B cell (primary cell): ENCODE data around the gene ELANE. TPM values are rescaled to one million over a fixed set of nuclear protein-coding genes. Genes with fewer than 3 reads are reported as not detected.

Experiments used
- ATAC-seq: fragments of 200-7000 bp; cut with Tn5 transposase; one replicate; pipeline ENCODE4 v1.10.0; 2021; ENCODE audit warnings: low read depth, mild to moderate bottlenecking, moderate number of reproducible peaks, moderate library complexity
- CTCF ChIA-PET: fragments of 350-600 bp; sonication (Branson Sonifier 250); formaldehyde crosslinking; loops from one replicate; lab custom pipeline; 2021; ENCODE audit warnings: antibody characterized with exemption, inconsistent platforms; lab: Charles Lee
- POLR2A ChIA-PET: fragments of 350-600 bp; sonication (Branson Sonifier 250); formaldehyde crosslinking; loops from one replicate; lab custom pipeline; 2021; ENCODE audit warnings: antibody characterized with exemption; lab: Charles Lee
- DNase-seq: peaks from one replicate; pipeline ENCODE4 v3.0.0; 2013
- H2AFZ ChIP-seq: 2 replicates; pipeline ENCODE4 v1.6.1; 2012; ENCODE audit warnings: mild to moderate bottlenecking, low read depth, low read length; ENCODE audit not compliant: insufficient read depth, poor library complexity, severe bottlenecking
- H3K27ac ChIP-seq, 2 donors: 1 replicate in 1 of 2; 2 replicates in 1 of 2; pipeline ENCODE4 v1.5.1; 2012 to 2013; ENCODE audit warnings: low read length in 2 of 2, mild to moderate bottlenecking in 2 of 2, moderate library complexity in 1 of 2
- H3K27me3 ChIP-seq, 4 experiments: fragments of 200-600 bp in 1 of 4; sonication (generic) in 1 of 4; replicated peaks in 1 of 4; 1 replicate in 2 of 4; 2 replicates in 2 of 4; pipeline versions ENCODE4 v1.6.1 to v1.7.0; 2013 to 2016; ENCODE audit warnings: low read length in 3 of 4, mild to moderate bottlenecking in 2 of 4, mixed read lengths in 1 of 4, moderate library complexity in 1 of 4; ENCODE audit not compliant: insufficient read depth in 4 of 4, control insufficient read depth in 3 of 4; ENCODE audit errors: control extremely low read depth in 1 of 4
- H3K36me3 ChIP-seq, 2 experiments: replicated peaks in 1 of 2; 1 replicate in 1 of 2; 2 replicates in 1 of 2; pipeline versions ENCODE4 v1.6.1 to v1.7.1; 2013; ENCODE audit warnings: low read length in 1 of 2; ENCODE audit not compliant: insufficient read depth in 2 of 2, control insufficient read depth in 1 of 2; ENCODE audit errors: control extremely low read depth in 1 of 2, extremely low read depth in 1 of 2
- H3K4me1 ChIP-seq, 2 donors: fragments of 200-600 bp in 1 of 2; sonication (generic) in 1 of 2; 1 replicate in 1 of 2; 2 replicates in 1 of 2; pipeline versions ENCODE4 v1.5.1 to v1.6.1; 2013 to 2017; ENCODE audit warnings: low read length in 2 of 2; ENCODE audit not compliant: control insufficient read depth in 2 of 2, insufficient read depth in 2 of 2
- H3K4me2 ChIP-seq: replicated peaks from 2 replicates; pipeline ENCODE3; 2012; ENCODE audit warnings: mild to moderate bottlenecking, low read depth, low read length; ENCODE audit not compliant: poor library complexity, severe bottlenecking
- H3K4me3 ChIP-seq, 5 experiments: fragments of 200-600 bp in 1 of 5; sonication (generic) in 1 of 5; 1 replicate in 3 of 5; 2 replicates in 2 of 5; pipeline versions ENCODE4 v1.5.1 to v1.7.0; 2011 to 2016; ENCODE audit warnings: low read length in 4 of 5, mild to moderate bottlenecking in 4 of 5, low read depth in 2 of 5, control low read depth in 1 of 5, moderate library complexity in 1 of 5; ENCODE audit not compliant: insufficient read depth in 1 of 5; ENCODE audit errors: control extremely low read depth in 1 of 5, extremely low read depth in 1 of 5
- H3K79me2 ChIP-seq: fragments of 200-600 bp; sonication (generic); one replicate; pipeline ENCODE4 v1.6.0; 2016; ENCODE audit warnings: low read length; ENCODE audit not compliant: control insufficient read depth, insufficient read depth
- H3K9ac ChIP-seq: fragments of 200-600 bp; sonication (generic); 2 replicates; pipeline ENCODE4 v1.6.1; 2017; ENCODE audit warnings: mild to moderate bottlenecking, low read length, moderate library complexity
- H3K9me3 ChIP-seq, 3 donors: one replicate each; pipeline versions ENCODE4 v1.6.1 to v1.7.1; 2013; ENCODE audit warnings: low read length in 2 of 3; ENCODE audit not compliant: control insufficient read depth in 2 of 3, insufficient read depth in 1 of 3; ENCODE audit errors: control extremely low read depth in 1 of 3
- H4K20me1 ChIP-seq: 2 replicates; pipeline ENCODE4 v1.6.0; 2012; ENCODE audit warnings: mild to moderate bottlenecking, low read length; ENCODE audit not compliant: insufficient read depth, control insufficient read depth, poor library complexity, severe bottlenecking
- H3K27ac Mint-ChIP-seq: one replicate; pipeline ENCODE4 v1.8.0; 2021; ENCODE audit warnings: mixed read lengths
- H3K27me3 Mint-ChIP-seq: one replicate; pipeline ENCODE4 v1.8.0; 2021; ENCODE audit warnings: mixed read lengths
- H3K4me1 Mint-ChIP-seq: one replicate; pipeline ENCODE4 v1.8.0; 2021; ENCODE audit warnings: mixed read lengths
- H3K4me3 Mint-ChIP-seq: one replicate; pipeline ENCODE4 v1.8.0; 2021; ENCODE audit warnings: mixed read lengths
- H3K9me3 Mint-ChIP-seq: one replicate; pipeline ENCODE4 v1.8.0; 2022; ENCODE audit warnings: mixed read lengths; ENCODE audit not compliant: insufficient read depth
- EZH2 ChIP-seq: IDR thresholded peaks from 2 replicates; pipeline ENCODE4 v1.6.1; 2012; ENCODE audit warnings: borderline replicate concordance, low read depth, mild to moderate bottlenecking, moderate library complexity, low read length; ENCODE audit not compliant: insufficient read depth, poor library complexity, severe bottlenecking
- WGBS: methylation state at CpG from one replicate; pipeline ENCODE4 v1.1.5; 2013; ENCODE audit warnings: missing lambda C conversion rate; ENCODE audit not compliant: insufficient coverage; 5-methylcytosine and 5-hydroxymethylcytosine counted together
- intact Hi-C: fragments of 100-400 bp; cut with micrococcal nuclease; formaldehyde crosslinking; loops from one replicate; pipeline ENCODE4 v1.10.0; 2022
- polyA plus RNA-seq: library from polyadenylated mRNA; depleted of rRNA; stranded (reverse); fragments of >200 nt; gene quantifications from 2 replicates; pipeline ENCODE4 v1.2.3, GENCODE V29; 2012
- total RNA-seq, 2 donors: library from RNA; stranded (reverse); fragments of 120-200 nt in 1 of 2; gene quantifications; 1 replicate in 1 of 2; 2 replicates in 1 of 2; pipeline versions ENCODE4 v1.2.3 to v1.2.4, GENCODE V29; 2013 to 2022
- TF ChIP-seq, protein P1 (sequence below): fragments of 200-600 bp; IDR thresholded peaks from one replicate; pipeline ENCODE4 v1.8.0; 2022; ENCODE audit warnings: antibody characterized with exemption, mild to moderate bottlenecking

ELANE gene
- total and polyA plus RNA-seq, 2 donors (not counting 1 experiment from before 2014, with no cell fraction given) = 0.18 TPM; not detected in 1

DNA sequence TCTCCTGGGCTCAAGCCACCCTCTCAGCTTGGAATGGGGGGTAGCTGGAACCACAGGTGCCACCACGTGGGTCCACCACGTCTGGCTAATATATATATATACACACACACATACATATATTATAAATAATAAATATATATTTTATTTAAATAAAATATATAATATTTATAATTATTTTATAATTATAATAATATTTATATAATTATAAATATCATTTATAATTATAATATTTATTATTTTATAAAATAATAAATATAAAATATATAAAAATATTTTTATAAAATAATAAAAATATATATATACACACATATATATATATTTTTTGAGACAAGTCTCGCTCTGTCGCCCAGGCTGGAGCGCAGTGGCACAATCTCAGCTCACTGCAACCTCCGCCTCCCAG, 2.4 kb downstream of the ELANE start:
- Histone ChIP-seq H3K79me2 (no peaks in the 10 kb centered on the region), H3K9me3 (peaks cover 0 to 24% (median 0%) of the 10 kb centered on the region in 3 donors), H3K4me3 (no peak overlapping the region), H3K27ac (no peak overlapping the region), H2AFZ (no peak overlapping the region), H4K20me1 (no peaks in the 10 kb centered on the region), H3K4me2 (no peak overlapping the region), H3K27me3 (peaks cover 0 to 41% (median 11%) of the 10 kb centered on the region in 4 experiments), H3K9ac (no peak overlapping the region), H3K4me1 (peaks cover 4 to 10% of the 10 kb centered on the region in 2 donors), H3K36me3 (no peaks in the 10 kb centered on the region)
- CTCF ChIA-PET = interaction anchor here (1.1 to 7.5 kb wide), 2 partner anchors 67 to 128 kb away, joined by 4 to 72 read pairs; no protein-coding TSS in a partner anchor
- Mint-ChIP-seq H3K27ac (no peak overlapping the region), H3K4me1 (no peaks in the 10 kb centered on the region), H3K9me3 (no peaks in the 10 kb centered on the region), H3K27me3 (peaks cover 11% of the 10 kb centered on the region), H3K4me3 (no peak overlapping the region)
- POLR2A ChIA-PET = no interaction called here
- TF ChIP-seq, protein P1, sequence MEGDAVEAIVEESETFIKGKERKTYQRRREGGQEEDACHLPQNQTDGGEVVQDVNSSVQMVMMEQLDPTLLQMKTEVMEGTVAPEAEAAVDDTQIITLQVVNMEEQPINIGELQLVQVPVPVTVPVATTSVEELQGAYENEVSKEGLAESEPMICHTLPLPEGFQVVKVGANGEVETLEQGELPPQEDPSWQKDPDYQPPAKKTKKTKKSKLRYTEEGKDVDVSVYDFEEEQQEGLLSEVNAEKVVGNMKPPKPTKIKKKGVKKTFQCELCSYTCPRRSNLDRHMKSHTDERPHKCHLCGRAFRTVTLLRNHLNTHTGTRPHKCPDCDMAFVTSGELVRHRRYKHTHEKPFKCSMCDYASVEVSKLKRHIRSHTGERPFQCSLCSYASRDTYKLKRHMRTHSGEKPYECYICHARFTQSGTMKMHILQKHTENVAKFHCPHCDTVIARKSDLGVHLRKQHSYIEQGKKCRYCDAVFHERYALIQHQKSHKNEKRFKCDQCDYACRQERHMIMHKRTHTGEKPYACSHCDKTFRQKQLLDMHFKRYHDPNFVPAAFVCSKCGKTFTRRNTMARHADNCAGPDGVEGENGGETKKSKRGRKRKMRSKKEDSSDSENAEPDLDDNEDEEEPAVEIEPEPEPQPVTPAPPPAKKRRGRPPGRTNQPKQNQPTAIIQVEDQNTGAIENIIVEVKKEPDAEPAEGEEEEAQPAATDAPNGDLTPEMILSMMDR = no peak
- no peak for TF ChIP-seq EZH2
- no peak for ATAC-seq
- DNase-seq = no peak
- 80% methylated on average over 2 of the region's 6 CpGs for WGBS
- intact Hi-C loops = no loop called here

DNA sequence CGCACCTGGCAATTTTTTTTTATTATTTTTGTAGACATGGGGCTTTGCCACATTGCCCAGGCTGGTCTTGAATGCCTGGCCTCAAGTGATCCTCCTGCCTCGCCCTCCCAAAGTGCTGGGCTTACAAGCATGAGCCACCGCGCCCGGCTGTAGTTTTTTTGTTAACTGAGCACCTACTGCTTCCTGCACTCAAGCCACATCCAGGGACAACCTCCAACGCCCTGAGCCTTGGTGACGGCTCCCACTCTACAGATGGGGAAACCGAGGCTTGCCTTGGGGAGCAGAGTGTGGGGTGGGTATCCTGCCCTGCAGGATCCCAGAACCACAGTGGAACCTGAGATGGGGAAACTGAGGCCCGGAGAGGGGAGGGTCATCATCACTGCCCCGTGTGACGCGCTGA, 3.0 kb downstream of the ELANE start:
- intact Hi-C loops = no loop called here
- no peak for ATAC-seq
- H3K4me1 Mint-ChIP-seq = peaks cover 2% of the 10 kb centered on the region

More for the DNA sequence above, 3.0 kb downstream of the ELANE start:
- Histone ChIP-seq H3K4me1 (peaks cover 6 to 16% of the 10 kb centered on the region in 2 donors), H3K9me3 (peaks cover 0 to 29% (median 0%) of the 10 kb centered on the region in 3 donors), H3K4me3 (no peak overlapping the region), H3K36me3 (no peaks in the 10 kb centered on the region), H3K79me2 (no peaks in the 10 kb centered on the region), H3K27me3 (peaks cover 0 to 43% (median 13%) of the 10 kb centered on the region in 4 experiments), H3K9ac (no peak overlapping the region), H3K4me2 (no peak overlapping the region), H4K20me1 (no peaks in the 10 kb centered on the region), H2AFZ (no peak overlapping the region), H3K27ac (no peak overlapping the region)
- ChIA-PET CTCF (interaction anchor here (1.4 to 7.5 kb wide), 4 partner anchors 38 to 129 kb away, joined by 3 to 72 read pairs (median 20); partner anchors contain the start of genes MED16, RNU6-9 and WDR18), POLR2A (no interaction called here)
- DNase-seq = no peak
- TF ChIP-seq, protein P1 = no peak
- TF ChIP-seq EZH2 = no peak
- Mint-ChIP-seq H3K4me3 (no peak overlapping the region), H3K27me3 (peaks cover 7% of the 10 kb centered on the region), H3K9me3 (no peaks in the 10 kb centered on the region), H3K27ac (no peak overlapping the region)
- 83% methylated on average over 11 of the region's 12 CpGs for WGBS
